Measurements from ENCODE around the gene SFXN2.

DNA sequence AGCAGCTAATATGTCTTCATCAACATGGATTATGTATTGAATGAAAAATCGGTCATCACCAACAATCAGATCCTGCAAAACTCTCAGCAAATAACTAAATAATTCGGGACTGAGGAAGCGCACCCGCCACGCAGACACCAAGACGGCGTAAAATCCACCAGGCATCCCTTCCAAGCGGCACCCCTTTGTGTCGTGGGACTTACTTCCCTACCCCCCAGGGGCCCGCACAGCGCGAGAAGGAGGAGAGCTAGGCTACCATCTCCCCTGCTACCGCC is 960 bp upstream of the SFXN2 start:
- TF ChIP-seq, protein P1, sequence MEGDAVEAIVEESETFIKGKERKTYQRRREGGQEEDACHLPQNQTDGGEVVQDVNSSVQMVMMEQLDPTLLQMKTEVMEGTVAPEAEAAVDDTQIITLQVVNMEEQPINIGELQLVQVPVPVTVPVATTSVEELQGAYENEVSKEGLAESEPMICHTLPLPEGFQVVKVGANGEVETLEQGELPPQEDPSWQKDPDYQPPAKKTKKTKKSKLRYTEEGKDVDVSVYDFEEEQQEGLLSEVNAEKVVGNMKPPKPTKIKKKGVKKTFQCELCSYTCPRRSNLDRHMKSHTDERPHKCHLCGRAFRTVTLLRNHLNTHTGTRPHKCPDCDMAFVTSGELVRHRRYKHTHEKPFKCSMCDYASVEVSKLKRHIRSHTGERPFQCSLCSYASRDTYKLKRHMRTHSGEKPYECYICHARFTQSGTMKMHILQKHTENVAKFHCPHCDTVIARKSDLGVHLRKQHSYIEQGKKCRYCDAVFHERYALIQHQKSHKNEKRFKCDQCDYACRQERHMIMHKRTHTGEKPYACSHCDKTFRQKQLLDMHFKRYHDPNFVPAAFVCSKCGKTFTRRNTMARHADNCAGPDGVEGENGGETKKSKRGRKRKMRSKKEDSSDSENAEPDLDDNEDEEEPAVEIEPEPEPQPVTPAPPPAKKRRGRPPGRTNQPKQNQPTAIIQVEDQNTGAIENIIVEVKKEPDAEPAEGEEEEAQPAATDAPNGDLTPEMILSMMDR (conservative IDR thresholded peaks at IDR 0.05; ENCODE audit: low read length), result no peak
- TF ChIP-seq EZH2phosphoT487 (IDR thresholded peaks at IDR 0.05; ENCODE audit: borderline replicate concordance, low read depth, low read length), result no peak
